SU-DHL-6 (cell line): Measurements from ENCODE around the gene SMAD3.

Experiments
- H2AFZ ChIP-seq: fragments of 200-600 bp; sonication (generic); 2 replicates; pipeline ENCODE4 v1.6.1; 2014; ENCODE audit warnings: low read depth, mild to moderate bottlenecking, moderate library complexity, mixed read lengths, antibody characterized with exemption, low read length; ENCODE audit not compliant: severe bottlenecking
- H3F3A ChIP-seq: fragments of 200-600 bp; shearing (Covaris generic); 2 replicates; pipeline ENCODE4 v1.6.0; 2016; ENCODE audit warnings: antibody characterized with exemption, mild to moderate bottlenecking; ENCODE audit not compliant: insufficient read depth
- H3K27ac ChIP-seq: fragments of 200-600 bp; sonication (generic); 2 replicates; pipeline ENCODE4 v1.5.1; 2016; ENCODE audit warnings: low read depth, mild to moderate bottlenecking, low read length, moderate library complexity, mixed read lengths
- H3K27me3 ChIP-seq: fragments of 200-600 bp; sonication (generic), shearing (Covaris generic); 2 replicates; pipeline ENCODE4 v1.6.0; 2014; ENCODE audit warnings: mild to moderate bottlenecking, low read length
- H3K36me3 ChIP-seq: fragments of 200-600 bp; sonication (generic); 2 replicates; pipeline ENCODE4 v1.6.1; 2014; ENCODE audit warnings: mild to moderate bottlenecking, low read length, mixed read lengths
- H3K4me2 ChIP-seq: fragments of 300-600, 200-600 bp; shearing (Covaris generic), sonication (generic); 2 replicates; pipeline ENCODE4 v1.6.0; 2014; ENCODE audit warnings: low read length, low read depth, mild to moderate bottlenecking; ENCODE audit not compliant: poor library complexity, severe bottlenecking
- H3K4me3 ChIP-seq: fragments of 200-600 bp; sonication (generic); 2 replicates; pipeline ENCODE4 v1.5.1; 2014; ENCODE audit warnings: antibody characterized with exemption, low read length, mild to moderate bottlenecking, mixed read lengths; ENCODE audit not compliant: insufficient read depth, poor library complexity, severe bottlenecking
- H3K79me2 ChIP-seq: fragments of 200-600 bp; sonication (generic); 2 replicates; pipeline ENCODE4 v1.6.1; 2014; ENCODE audit warnings: mild to moderate bottlenecking, low read length, moderate library complexity; ENCODE audit not compliant: insufficient read depth
- H3K9ac ChIP-seq: fragments of 200-600 bp; sonication (generic); 2 replicates; pipeline ENCODE4 v1.7.0; 2014; ENCODE audit warnings: mild to moderate bottlenecking, low read length
- H3K9me2 ChIP-seq: fragments of 200-600 bp; sonication (generic); replicated peaks from 2 replicates; pipeline ENCODE4 v1.6.1; 2014; ENCODE audit warnings: low read length; ENCODE audit not compliant: insufficient read depth
- H3K9me3 ChIP-seq: fragments of 200-600 bp; sonication (generic); 2 replicates; pipeline ENCODE4 v1.6.1; 2014; ENCODE audit warnings: low read length, mixed read lengths; ENCODE audit not compliant: insufficient read depth
- H4K20me1 ChIP-seq: fragments of 200-600 bp; sonication (generic); 2 replicates; pipeline ENCODE4 v1.6.1; 2014; ENCODE audit warnings: low read depth, mild to moderate bottlenecking, antibody characterized with exemption, low read length, moderate library complexity, mixed read lengths
- EZH2phosphoT487 ChIP-seq: fragments of 200-600 bp; sonication (generic), shearing (Covaris generic); conservative IDR thresholded peaks from 2 replicates; pipeline ENCODE4 v1.6.1; 2018; ENCODE audit warnings: mild to moderate bottlenecking, antibody characterized with exemption, low read length, moderate library complexity, mixed read lengths
- TF ChIP-seq, protein P1 (sequence below): fragments of 200-600 bp; sonication (generic); IDR thresholded peaks from one replicate; pipeline ENCODE4 v1.5.1; 2017; ENCODE audit warnings: antibody characterized with exemption, mild to moderate bottlenecking, low read length, moderate library complexity; ENCODE audit not compliant: insufficient read depth, poor library complexity, severe bottlenecking

Gene SMAD3

DNA sequence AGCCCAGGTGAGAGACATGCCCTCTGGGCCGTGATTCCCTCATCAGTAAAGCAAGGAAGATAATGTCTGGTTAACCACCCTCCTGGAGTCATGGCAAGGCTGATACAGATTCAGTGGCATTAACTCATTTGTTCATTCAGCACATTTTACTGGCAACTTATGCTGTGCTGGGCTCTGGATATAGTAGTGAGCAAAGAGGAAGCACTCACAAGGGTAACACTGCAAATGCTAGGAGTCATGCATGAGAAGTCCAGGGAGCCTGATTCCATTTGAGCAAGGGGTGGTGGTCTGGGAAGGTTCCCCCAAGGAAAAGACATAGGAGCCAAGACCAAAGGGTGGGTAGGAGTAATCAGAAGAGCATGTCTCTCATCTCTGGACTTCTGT, 50.2 kb downstream of the SMAD3 start:
- Histone ChIP-seq H3K4me3 (no peak overlapping the region), H3K79me2 (peaks cover 16% of the 10 kb centered on the region), H4K20me1 (no peaks in the 10 kb centered on the region; the same call in 1 of the 2 replicates), H2AFZ (no peak overlapping the region), H3K36me3 (no peaks in the 10 kb centered on the region), H3K9me3 (peaks cover 8% of the 10 kb centered on the region; the same call in 1 of the 2 replicates), H3K4me2 (no peak overlapping the region), H3K9ac (no peak overlapping the region), H3K9me2 (no peaks in the 10 kb centered on the region), H3K27ac (no peak overlapping the region), H3K27me3 (no peaks in the 10 kb centered on the region), H3F3A (no peaks in the 10 kb centered on the region)
- TF ChIP-seq EZH2phosphoT487 = no peak
- TF ChIP-seq, protein P1, sequence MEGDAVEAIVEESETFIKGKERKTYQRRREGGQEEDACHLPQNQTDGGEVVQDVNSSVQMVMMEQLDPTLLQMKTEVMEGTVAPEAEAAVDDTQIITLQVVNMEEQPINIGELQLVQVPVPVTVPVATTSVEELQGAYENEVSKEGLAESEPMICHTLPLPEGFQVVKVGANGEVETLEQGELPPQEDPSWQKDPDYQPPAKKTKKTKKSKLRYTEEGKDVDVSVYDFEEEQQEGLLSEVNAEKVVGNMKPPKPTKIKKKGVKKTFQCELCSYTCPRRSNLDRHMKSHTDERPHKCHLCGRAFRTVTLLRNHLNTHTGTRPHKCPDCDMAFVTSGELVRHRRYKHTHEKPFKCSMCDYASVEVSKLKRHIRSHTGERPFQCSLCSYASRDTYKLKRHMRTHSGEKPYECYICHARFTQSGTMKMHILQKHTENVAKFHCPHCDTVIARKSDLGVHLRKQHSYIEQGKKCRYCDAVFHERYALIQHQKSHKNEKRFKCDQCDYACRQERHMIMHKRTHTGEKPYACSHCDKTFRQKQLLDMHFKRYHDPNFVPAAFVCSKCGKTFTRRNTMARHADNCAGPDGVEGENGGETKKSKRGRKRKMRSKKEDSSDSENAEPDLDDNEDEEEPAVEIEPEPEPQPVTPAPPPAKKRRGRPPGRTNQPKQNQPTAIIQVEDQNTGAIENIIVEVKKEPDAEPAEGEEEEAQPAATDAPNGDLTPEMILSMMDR = no peak

DNA sequence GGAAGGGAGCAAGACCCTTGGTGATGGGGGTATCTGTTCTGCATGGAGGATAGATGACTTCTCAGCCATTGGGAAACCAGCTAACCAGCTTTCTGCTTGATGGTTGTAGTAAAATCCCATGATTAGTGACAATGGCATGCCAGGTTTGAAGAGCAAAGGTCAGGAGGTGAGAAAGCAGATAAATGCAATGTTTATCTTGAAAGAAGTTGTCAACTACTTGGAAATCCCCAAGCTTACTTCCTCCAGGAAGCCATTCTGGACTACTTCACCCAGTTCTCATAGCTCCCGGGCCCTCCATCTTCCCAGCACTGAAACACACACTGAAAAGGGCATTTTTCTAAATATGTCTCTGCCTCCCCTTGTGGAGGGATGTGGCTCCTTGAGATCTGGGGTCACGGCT, 51.3 kb downstream of the SMAD3 start:
- Histone ChIP-seq H4K20me1 (no peaks in the 10 kb centered on the region; the same call in 1 of the 2 replicates), H3K9me3 (no peaks in the 10 kb centered on the region), H3K27me3 (no peaks in the 10 kb centered on the region), H3K4me2 (no peak overlapping the region), H3K9me2 (no peaks in the 10 kb centered on the region), H3K27ac (no peak overlapping the region), H3K36me3 (no peaks in the 10 kb centered on the region), H3K4me3 (no peak overlapping the region), H3K9ac (no peak overlapping the region), H2AFZ (no peak overlapping the region), H3F3A (no peaks in the 10 kb centered on the region), H3K79me2 (peaks cover 6% of the 10 kb centered on the region; the same call in 1 of the 2 replicates)
- TF ChIP-seq EZH2phosphoT487 = no peak
- TF ChIP-seq, protein P1 = no peak

DNA sequence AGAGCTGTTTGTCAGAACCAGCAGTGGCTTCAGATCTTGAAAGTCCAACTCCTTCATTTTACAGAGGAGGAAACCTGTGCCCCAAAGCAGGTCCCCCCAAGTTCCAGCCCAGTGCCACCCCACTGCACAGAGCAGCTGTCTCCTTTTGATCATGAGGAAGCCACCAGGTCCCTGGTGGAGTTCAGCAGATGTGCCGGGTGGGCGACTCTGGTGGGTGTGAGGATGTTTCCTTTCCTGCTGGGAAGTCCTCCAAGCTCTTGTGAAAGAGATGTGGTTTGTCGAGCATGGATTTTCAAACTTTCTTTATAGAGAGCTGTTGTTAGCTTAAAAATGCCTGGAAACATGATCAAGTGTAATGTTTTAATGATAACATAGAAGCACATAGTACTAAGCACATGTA, 52.0 kb downstream of the SMAD3 start:
- H3K79me2 ChIP-seq = peaks cover 9% of the 10 kb centered on the region
- H3K4me3 ChIP-seq = no peak overlapping the region
- H3K27me3 ChIP-seq = no peaks in the 10 kb centered on the region
- H3F3A ChIP-seq = no peaks in the 10 kb centered on the region
- no peaks in the 10 kb centered on the region for H3K9me3 ChIP-seq
- no peak overlapping the region for H3K27ac ChIP-seq
- no peak overlapping the region for H3K4me2 ChIP-seq
- no peaks in the 10 kb centered on the region for H3K36me3 ChIP-seq
- TF ChIP-seq EZH2phosphoT487 = no peak
- TF ChIP-seq, protein P1 = no peak
- H4K20me1 ChIP-seq = no peaks in the 10 kb centered on the region; the same call in 1 of the 2 replicates
- no peak overlapping the region for H3K9ac ChIP-seq
- no peak overlapping the region for H2AFZ ChIP-seq
- H3K9me2 ChIP-seq = no peaks in the 10 kb centered on the region
